Measurements from ENCODE around the gene PCBP3. TPM values are rescaled to one million over a fixed set of nuclear protein-coding genes. Genes with fewer than 3 reads are reported as not detected.

Gene PCBP3
- polyA plus RNA-seq, 3 donors, result 1.1 to 1.7 (median 1.4) TPM

- no peak for DNase-seq (ENCODE audit: low read depth in 3 of 3, low spot score in 2 of 3)
Measured at GRCh38 chr21:45912611-45913417, 269.3 kb downstream of the PCBP3 start.

- no peak for DNase-seq (ENCODE audit: low read depth in 3 of 3, low spot score in 2 of 3)
Measured at GRCh38 chr21:45913418-45913765, 269.9 kb downstream of the PCBP3 start.

- no peak for DNase-seq (ENCODE audit: low read depth in 3 of 3, low spot score in 2 of 3)
Measured at GRCh38 chr21:45913886-45914285, 270.4 kb downstream of the PCBP3 start.

DNA sequence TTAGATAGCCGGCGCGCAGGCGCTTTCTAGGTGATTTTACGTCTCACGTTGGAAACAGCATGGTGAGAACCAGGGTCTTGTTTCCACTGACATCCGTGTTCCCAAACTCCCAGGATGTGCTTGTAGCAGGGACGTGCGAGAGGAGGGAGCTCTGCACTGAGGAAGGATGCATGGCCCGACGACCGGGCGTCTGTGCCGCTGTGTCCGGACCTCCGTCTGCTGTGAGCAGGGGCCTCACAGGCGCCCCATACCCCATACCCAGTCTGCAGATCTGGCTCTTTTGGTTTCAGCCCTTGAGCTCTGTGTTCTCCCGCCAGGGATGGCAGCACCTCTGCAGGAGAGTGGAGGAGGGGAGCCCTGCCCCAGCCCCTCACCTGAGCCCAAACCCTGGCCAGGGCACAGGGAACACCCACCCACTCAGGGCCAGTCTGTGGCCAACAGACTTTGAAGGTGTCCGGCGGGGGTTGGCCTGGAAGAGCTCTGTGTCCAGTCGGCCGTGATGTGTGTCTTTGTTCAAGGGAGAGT, 270.9 kb downstream of the PCBP3 start:
- no peak for DNase-seq (ENCODE audit: low read depth in 3 of 3, low spot score in 2 of 3)

DNA sequence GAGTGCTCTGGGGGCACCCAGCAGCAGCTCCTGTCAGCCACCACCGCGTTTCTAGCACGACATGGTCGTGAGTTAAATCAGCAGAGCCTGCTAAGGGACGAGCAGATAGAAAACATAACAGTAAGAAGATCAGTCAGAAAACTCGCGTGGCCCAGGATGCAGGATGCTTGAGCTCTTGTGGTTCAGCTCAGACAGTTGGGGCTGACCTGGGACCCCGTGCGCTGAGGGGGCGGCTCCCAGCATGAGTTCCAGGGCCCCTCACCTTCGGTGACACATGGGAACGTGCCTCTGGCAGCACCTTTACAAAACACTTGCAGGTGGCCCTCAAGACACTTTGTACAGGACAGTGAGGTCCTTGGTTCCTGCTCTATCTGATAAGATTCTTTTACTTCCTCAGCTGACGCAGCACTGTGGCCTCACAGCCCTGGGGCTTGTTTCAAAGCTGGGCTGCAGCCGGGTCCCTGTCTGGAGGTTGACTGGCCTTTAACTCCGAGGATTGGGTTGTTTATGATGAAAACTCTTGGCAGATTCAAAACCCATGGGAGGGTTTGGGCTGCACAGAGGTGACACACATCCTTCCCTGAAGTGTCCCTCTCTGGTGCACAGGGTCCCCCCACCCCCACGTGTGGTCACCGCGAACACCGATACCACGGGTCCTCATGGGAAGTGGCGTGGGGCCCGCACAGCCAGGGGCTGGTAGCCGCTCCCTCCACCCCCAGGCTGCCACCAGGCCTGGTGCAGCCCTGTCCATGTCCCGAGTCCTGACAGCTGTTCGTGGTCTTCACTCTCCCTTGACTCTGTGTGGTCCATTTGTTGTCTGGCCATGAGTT, 272.7 kb downstream of the PCBP3 start:
- DNase-seq (ENCODE audit: low read depth in 3 of 3, low spot score in 2 of 3), result no peak

DNA sequence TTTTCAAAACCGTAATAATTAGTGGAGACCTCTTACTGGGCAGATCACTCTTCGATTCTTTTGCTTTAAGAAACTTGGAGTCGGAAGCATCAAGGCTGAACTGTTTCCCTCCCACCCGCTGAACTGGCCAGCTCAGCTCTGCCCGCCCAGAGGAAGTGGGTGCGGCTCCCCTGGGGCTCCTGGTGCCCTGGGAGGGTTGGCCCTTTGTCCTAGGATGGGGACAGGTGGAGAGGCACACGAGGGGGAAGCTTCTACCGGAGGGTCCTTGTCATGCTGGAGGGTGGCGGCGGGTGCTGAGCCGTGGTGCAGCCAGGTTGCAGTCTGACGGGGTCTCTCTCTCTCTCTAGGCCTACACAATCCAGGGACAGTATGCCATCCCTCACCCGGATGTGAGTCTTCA, 273.7 kb downstream of the PCBP3 start:
- no peak for DNase-seq (ENCODE audit: low read depth in 3 of 3, low spot score in 2 of 3)

- no peak for DNase-seq (ENCODE audit: low read depth in 3 of 3, low spot score in 2 of 3)
Measured at GRCh38 chr21:45918011-45918410, 274.5 kb downstream of the PCBP3 start.

- no peak for DNase-seq (ENCODE audit: low read depth in 3 of 3, low spot score in 2 of 3)
Measured at GRCh38 chr21:45918835-45919447, 275.4 kb downstream of the PCBP3 start.

DNA sequence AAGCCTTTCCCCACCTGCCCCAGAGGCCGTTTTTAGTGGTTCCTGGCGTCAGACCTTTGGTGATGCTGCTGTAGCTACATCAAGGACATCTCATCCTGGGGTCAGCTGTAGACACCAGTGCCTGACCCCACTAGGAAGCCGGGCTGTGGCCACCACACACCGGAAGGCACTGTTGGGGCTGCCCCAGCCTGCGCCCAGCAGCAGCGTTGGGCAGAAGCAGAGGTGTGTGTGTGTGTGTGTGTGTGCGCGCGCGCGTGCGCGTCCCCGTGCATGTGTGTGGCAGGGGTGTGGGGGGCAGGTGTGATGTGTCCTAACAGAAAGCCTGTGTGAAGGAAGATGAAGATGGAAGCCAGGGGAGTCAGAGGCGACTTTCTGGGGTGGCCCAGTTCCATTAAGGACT, 276.1 kb downstream of the PCBP3 start:
- DNase-seq (ENCODE audit: low read depth in 3 of 3, low spot score in 2 of 3), result no peak

GRCh38 chr21:45920824-45921600, 277.5 kb downstream of the PCBP3 start:
- DNase-seq (ENCODE audit: low read depth in 3 of 3, low spot score in 2 of 3), result no peak

DNA sequence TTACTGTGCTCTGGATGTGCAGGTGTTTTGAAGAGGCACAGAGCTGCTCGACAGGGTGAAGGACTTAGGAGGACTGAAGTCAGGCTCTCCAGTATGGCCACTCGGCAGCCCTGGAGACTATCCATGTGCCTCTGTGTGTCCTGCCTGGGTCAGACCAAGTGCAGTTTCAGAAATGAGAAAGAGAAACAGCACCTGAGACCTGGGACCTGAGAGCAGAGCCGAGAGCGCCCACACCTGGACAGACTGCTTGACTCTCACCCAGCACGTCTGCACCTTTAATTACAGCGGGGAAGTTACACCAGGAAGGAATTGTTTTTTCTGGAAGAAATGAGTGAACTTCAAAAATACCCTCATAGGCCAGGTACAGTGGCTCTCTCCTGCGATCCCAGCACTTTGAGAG, 278.4 kb downstream of the PCBP3 start:
- DNase-seq (ENCODE audit: low read depth in 3 of 3, low spot score in 2 of 3), result no peak

- DNase-seq (ENCODE audit: low read depth in 3 of 3, low spot score in 2 of 3), result no peak
Measured at GRCh38 chr21:45922648-45923047, 279.1 kb downstream of the PCBP3 start.

DNA sequence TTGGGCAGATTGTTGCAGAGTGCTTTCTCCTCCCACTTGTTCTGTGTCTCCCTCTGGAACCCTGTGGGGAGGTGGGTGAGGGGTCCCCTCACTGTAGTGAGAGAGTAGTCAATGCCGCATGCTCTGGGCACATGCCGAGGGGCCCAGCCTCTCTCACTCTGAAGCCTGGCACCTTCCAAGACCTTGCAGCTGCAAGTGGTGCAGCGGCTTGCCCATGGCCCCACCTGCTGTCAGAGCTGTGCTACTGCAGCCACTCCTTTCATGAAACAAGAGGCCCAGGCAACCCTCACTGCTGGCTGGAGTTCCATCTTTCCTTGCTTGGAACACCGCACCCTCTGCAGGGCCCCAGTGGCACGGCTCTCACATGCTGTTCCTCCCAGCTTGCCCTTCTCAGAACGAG, 279.6 kb downstream of the PCBP3 start:
- peak in 2 of 3 donors; percentile 32 to 35 for DNase-seq (ENCODE audit: low read depth in 3 of 3, low spot score in 2 of 3)

GRCh38 chr21:45926281-45926680, 282.8 kb downstream of the PCBP3 start:
- DNase-seq (ENCODE audit: low read depth in 3 of 3, low spot score in 2 of 3), result no peak

- no peak for DNase-seq (ENCODE audit: low read depth in 3 of 3, low spot score in 2 of 3)
Measured at GRCh38 chr21:45927032-45927431, 283.5 kb downstream of the PCBP3 start.

DNA sequence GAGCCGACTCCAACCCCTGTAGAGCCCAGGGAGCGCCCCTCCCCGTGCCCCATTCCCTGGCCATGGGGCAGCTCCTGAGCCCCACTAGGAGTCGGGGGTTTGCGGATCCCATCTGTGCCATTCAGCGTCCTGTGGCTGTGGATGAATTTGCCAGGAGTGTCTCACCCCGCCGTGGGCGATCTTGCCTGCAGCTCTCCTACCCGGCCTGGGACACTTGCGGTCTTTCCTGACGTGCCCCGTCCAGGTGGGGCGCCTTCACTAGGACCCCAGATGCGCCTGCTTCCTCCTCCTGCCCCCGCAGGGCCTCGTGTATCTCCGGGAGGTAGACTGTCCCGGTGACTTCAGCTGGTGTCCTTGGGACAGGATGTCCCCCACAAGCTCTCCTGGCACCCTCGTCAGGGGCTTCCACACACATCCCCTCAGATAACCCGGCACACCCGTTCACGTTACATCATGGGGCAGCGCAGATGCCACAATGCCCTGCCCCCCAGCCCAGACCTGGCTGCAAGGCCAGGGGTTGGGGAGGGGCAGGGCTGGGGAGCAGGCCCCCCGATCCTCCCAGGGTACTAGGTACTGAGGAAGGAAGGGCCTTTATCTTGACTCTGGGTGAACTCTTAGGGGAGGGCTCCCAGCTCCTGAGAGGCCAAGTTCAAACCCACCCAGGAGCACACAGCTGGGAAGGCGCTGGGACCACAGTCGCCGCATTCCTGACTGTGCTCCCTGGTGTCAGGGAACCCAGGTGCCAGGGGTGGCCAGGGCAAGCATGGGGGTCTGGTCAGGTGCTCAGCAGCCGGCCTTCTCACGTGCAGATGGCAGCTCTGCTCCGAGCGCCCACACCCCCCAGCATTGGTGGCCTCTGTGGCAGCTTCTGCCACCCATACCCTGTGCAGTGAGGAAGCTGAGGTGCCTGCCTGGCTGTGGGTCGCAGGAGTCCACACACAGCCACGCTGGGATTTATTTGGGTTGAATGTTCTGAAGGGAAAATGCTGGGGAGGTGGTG, 284.6 kb downstream of the PCBP3 start:
- DNase-seq (ENCODE audit: low read depth in 3 of 3, low spot score in 2 of 3), result no peak

DNA sequence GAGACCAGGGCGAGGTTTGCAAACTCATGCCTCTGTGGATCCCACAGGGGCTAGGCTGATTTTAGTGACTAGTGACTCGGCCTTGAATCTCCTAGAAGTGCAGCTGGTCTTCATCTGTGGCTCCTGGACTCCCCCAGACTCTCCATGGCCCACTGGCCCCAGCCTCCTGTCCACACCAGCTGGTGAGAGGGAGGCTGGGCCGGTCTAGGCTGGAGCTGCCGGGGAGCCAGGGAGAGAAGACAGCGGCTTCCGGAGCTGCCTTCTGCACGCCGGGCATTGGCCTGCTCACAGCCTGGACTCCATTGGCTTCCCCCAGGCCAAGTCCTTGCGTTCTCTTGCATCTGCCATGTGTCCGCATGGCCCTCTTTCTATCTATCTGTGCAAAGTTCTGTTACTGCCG, 285.9 kb downstream of the PCBP3 start:
- DNase-seq (ENCODE audit: low read depth in 3 of 3, low spot score in 2 of 3), result no peak

- DNase-seq (ENCODE audit: low read depth in 3 of 3, low spot score in 2 of 3), result no peak
Measured at GRCh38 chr21:45930231-45930760, 286.8 kb downstream of the PCBP3 start.

GRCh38 chr21:45930792-45931191, 287.3 kb downstream of the PCBP3 start:
- DNase-seq (ENCODE audit: low read depth in 3 of 3, low spot score in 2 of 3), result no peak

All from right renal cortex interstitium (tissue), 3 donors.